ENCODE measurements around the gene CLIP2.
"Not testable (repeated sequence)": the region's sequence is repeated elsewhere in the genome, so short reads cannot be mapped to it uniquely, and the experiment has no call there.

Gene CLIP2

GRCh38 chr7:74297516-74298233 is 8.5 kb downstream of the CLIP2 start:
- no peak for DNase-seq (ENCODE audit: low read depth in 2 of 2)

GRCh38 chr7:74299401-74299800 is 10.2 kb downstream of the CLIP2 start:
- no peak for DNase-seq (ENCODE audit: low read depth in 2 of 2)

- no peak for DNase-seq (ENCODE audit: low read depth in 2 of 2)
Observed at GRCh38 chr7:74300926-74301325, 11.7 kb downstream of the CLIP2 start.

- DNase-seq (ENCODE audit: low read depth in 2 of 2): no peak
Observed at GRCh38 chr7:74302745-74303221, 13.6 kb downstream of the CLIP2 start.

- no peak for DNase-seq (ENCODE audit: low read depth in 2 of 2)
Observed at GRCh38 chr7:74304550-74304949, 15.3 kb downstream of the CLIP2 start.

- no peak for DNase-seq (ENCODE audit: low read depth in 2 of 2)
Observed at GRCh38 chr7:74306004-74306729, 17.0 kb downstream of the CLIP2 start.

- DNase-seq (ENCODE audit: low read depth in 2 of 2): no peak
Observed at GRCh38 chr7:74306730-74307469, 17.7 kb downstream of the CLIP2 start.

- DNase-seq (ENCODE audit: low read depth in 2 of 2): no peak
Observed at GRCh38 chr7:74307738-74308505, 18.7 kb downstream of the CLIP2 start.

- no peak for DNase-seq (ENCODE audit: low read depth in 2 of 2)
Observed at GRCh38 chr7:74309181-74309580, 20.0 kb downstream of the CLIP2 start.

GRCh38 chr7:74311305-74311744 is 22.1 kb downstream of the CLIP2 start:
- no peak for DNase-seq (ENCODE audit: low read depth in 2 of 2)

GRCh38 chr7:74312418-74313028 is 23.3 kb downstream of the CLIP2 start:
- DNase-seq (ENCODE audit: low read depth in 2 of 2): no peak

GRCh38 chr7:74315891-74316290 is 26.7 kb downstream of the CLIP2 start:
- not testable (repeated sequence) for DNase-seq (ENCODE audit: low read depth in 2 of 2)

GRCh38 chr7:74317146-74317782 is 28.1 kb downstream of the CLIP2 start:
- no peak for DNase-seq (ENCODE audit: low read depth in 2 of 2)

- DNase-seq (ENCODE audit: low read depth in 2 of 2): no peak
Observed at GRCh38 chr7:74318043-74318442, 28.8 kb downstream of the CLIP2 start.

- DNase-seq (ENCODE audit: low read depth in 2 of 2): no peak
Observed at GRCh38 chr7:74320645-74321221, 31.5 kb downstream of the CLIP2 start.

- DNase-seq (ENCODE audit: low read depth in 2 of 2): not testable (repeated sequence)
Observed at GRCh38 chr7:74322892-74323291, 33.7 kb downstream of the CLIP2 start.

GRCh38 chr7:74324531-74325209 is 35.5 kb downstream of the CLIP2 start:
- DNase-seq (ENCODE audit: low read depth in 2 of 2): no peak

- no peak for DNase-seq (ENCODE audit: low read depth in 2 of 2)
Observed at GRCh38 chr7:74325210-74325565, 36.0 kb downstream of the CLIP2 start.

- DNase-seq (ENCODE audit: low read depth in 2 of 2): no peak
Observed at GRCh38 chr7:74329225-74329624, 40.0 kb downstream of the CLIP2 start.

Data from stimulated activated CD4-positive, alpha-beta T cell treated with anti-CD3 and anti-CD28 coated beads, Interleukin-15, amount 100 ng/mL, for 48 hours (primary cell).